SK-N-SH treated with all-trans-retinoic acid at 6 μM for 48 hours (cell line): ENCODE data around the gene CDS1.

ENCODE experiments used
- CREB5 ChIP-seq: fragments of 250-450 bp; sonication (Bioruptor Pico); IDR thresholded peaks from 2 replicates; pipeline ENCODE4 v1.5.1; 2020; ENCODE audit warnings: low read depth, mild to moderate bottlenecking, moderate library complexity
- PATZ1 ChIP-seq: fragments of 250-450 bp; sonication (Bioruptor Pico); IDR thresholded peaks from 2 replicates; pipeline ENCODE4 v1.8.0; 2020; ENCODE audit warnings: mild to moderate bottlenecking, moderate library complexity, borderline replicate concordance

- TF ChIP-seq PATZ1 (no peak), CREB5 (no peak)
These were observed 43.7 kb downstream of the CDS1 start for GRCh38 chr4:84626673-84627072.
